NOMO-1 (cell line): ENCODE data around the gene DHH.

ENCODE experiments used
- DNase-seq, 2 experiments: peaks; one replicate each; lab custom pipeline; 2025; ENCODE audit not compliant: unreplicated experiment in 2 of 2; lab: John Stamatoyannopoulos, UW

The DHH gene

GRCh38 chr12:49109641-49110463 lies 15.3 kb upstream of the DHH start:
- DNase-seq: no peak

GRCh38 chr12:49108958-49109404 lies 14.4 kb upstream of the DHH start:
- peak; percentile 51 to 74 for DNase-seq

GRCh38 chr12:49105504-49106084 lies 11.0 kb upstream of the DHH start:
- no peak for DNase-seq

GRCh38 chr12:49104822-49105221 lies 10.2 kb upstream of the DHH start:
- DNase-seq: no peak

- no peak for DNase-seq
Observed at GRCh38 chr12:49100380-49100779, 5.8 kb upstream of the DHH start.

- DNase-seq: no peak
Observed at GRCh38 chr12:49098703-49099102, 4.1 kb upstream of the DHH start.

GRCh38 chr12:49098035-49098451 lies 3.4 kb upstream of the DHH start:
- DNase-seq: peak; percentile 19 to 21

- DNase-seq: no peak
Observed at GRCh38 chr12:49097381-49097780, 2.8 kb upstream of the DHH start.

GRCh38 chr12:49094975-49095365 lies 369 bp upstream of the DHH start:
- no peak for DNase-seq

GRCh38 chr12:49093792-49094159 lies 825 bp downstream of the DHH start:
- no peak for DNase-seq

GRCh38 chr12:49092816-49093406 lies 1.7 kb downstream of the DHH start:
- DNase-seq: no peak

- DNase-seq: no peak
Observed at GRCh38 chr12:49092086-49092815, 2.4 kb downstream of the DHH start.

GRCh38 chr12:49091836-49092085 lies 2.8 kb downstream of the DHH start:
- DNase-seq: no peak

GRCh38 chr12:49091056-49091835 lies 3.4 kb downstream of the DHH start:
- DNase-seq: no peak

GRCh38 chr12:49089821-49090773 lies 4.5 kb downstream of the DHH start:
- DNase-seq: peak; percentile 17 to 24

- no peak for DNase-seq
Observed at GRCh38 chr12:49088932-49089330, 5.7 kb downstream of the DHH start.

GRCh38 chr12:49088150-49088931 lies 6.3 kb downstream of the DHH start:
- DNase-seq: peak; percentile 78 to 83

- no peak for DNase-seq
Observed at GRCh38 chr12:49086116-49086515, 8.5 kb downstream of the DHH start.

GRCh38 chr12:49084438-49084837 lies 10.2 kb downstream of the DHH start:
- DNase-seq: no peak
